HFF-Myc (cell line): ENCODE results near the gene RFX2.

Experiments
- DNase-seq: peaks from one replicate; pipeline ENCODE4 v3.0.0-alpha.2; 2011; ENCODE audit warnings: low read depth; ENCODE audit errors: extremely low read depth
- H3K4me3 ChIP-seq: replicated peaks from 2 replicates; pipeline ENCODE4 v1.5.1; 2011; ENCODE audit warnings: low read depth, mild to moderate bottlenecking, control low read depth, low read length
- TF ChIP-seq, protein P1 (sequence below): IDR thresholded peaks from 2 replicates; pipeline ENCODE4 v1.5.1; 2012; ENCODE audit warnings: mild to moderate bottlenecking, low read depth, low read length, control low read depth; ENCODE audit errors: missing control alignments

RFX2 gene

DNA sequence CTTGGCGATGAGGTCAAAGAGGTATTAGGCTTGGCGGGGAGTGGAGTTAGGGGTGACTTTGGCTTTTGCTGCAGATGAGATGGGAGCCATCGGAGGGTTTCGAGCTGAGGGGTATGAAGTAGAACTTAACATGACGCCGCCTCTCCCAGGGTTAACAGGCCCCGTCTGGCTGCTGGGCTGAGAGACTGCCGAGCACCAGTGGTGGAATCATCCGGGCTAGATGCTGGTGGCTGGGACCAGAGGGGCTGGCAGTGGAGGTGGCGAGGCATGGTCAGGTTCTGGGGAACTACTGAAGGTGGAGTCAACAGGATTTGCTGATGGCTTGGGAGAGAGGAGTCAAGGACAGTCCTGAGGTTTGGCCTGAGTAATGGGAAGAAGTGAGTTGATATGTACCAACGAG lies 4.9 kb downstream of the RFX2 start:
- H3K4me3 ChIP-seq: no peak overlapping the region
- TF ChIP-seq, protein P1, sequence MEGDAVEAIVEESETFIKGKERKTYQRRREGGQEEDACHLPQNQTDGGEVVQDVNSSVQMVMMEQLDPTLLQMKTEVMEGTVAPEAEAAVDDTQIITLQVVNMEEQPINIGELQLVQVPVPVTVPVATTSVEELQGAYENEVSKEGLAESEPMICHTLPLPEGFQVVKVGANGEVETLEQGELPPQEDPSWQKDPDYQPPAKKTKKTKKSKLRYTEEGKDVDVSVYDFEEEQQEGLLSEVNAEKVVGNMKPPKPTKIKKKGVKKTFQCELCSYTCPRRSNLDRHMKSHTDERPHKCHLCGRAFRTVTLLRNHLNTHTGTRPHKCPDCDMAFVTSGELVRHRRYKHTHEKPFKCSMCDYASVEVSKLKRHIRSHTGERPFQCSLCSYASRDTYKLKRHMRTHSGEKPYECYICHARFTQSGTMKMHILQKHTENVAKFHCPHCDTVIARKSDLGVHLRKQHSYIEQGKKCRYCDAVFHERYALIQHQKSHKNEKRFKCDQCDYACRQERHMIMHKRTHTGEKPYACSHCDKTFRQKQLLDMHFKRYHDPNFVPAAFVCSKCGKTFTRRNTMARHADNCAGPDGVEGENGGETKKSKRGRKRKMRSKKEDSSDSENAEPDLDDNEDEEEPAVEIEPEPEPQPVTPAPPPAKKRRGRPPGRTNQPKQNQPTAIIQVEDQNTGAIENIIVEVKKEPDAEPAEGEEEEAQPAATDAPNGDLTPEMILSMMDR: no peak
- no peak for DNase-seq

GRCh38 chr19:6103894-6104293 lies 6.4 kb downstream of the RFX2 start:
- no peak overlapping the region for H3K4me3 ChIP-seq

DNA sequence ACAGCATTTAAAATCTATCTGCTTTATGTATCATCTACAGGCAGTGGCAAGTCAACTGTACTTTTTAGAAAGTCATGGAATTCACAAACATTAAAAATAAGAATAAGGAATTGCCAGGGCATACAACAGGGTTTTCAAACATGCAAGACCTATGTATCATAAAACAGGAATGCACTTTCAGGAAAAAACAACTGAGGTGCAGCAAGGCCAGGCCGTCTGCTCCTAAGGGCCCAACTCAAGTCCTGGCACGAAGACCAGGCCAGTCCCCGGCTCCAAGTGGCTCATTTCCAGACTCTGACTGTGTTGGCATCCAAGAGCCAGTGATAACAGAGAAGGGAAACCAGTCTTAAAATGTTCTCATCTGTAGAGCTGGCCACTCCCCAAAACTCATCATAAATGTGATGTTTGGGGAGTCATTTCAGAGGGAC lies 7.1 kb downstream of the RFX2 start:
- no peak for DNase-seq
- H3K4me3 ChIP-seq: no peak overlapping the region
- TF ChIP-seq, protein P1: no peak

More at GRCh38 chr19:6103894-6104293, 6.4 kb downstream of the RFX2 start:
- TF ChIP-seq, protein P1: no peak
- no peak for DNase-seq

- no peak for DNase-seq
- no peak overlapping the region for H3K4me3 ChIP-seq
- TF ChIP-seq, protein P1: no peak
These were observed 8.3 kb downstream of the RFX2 start for GRCh38 chr19:6101991-6102390.

DNA sequence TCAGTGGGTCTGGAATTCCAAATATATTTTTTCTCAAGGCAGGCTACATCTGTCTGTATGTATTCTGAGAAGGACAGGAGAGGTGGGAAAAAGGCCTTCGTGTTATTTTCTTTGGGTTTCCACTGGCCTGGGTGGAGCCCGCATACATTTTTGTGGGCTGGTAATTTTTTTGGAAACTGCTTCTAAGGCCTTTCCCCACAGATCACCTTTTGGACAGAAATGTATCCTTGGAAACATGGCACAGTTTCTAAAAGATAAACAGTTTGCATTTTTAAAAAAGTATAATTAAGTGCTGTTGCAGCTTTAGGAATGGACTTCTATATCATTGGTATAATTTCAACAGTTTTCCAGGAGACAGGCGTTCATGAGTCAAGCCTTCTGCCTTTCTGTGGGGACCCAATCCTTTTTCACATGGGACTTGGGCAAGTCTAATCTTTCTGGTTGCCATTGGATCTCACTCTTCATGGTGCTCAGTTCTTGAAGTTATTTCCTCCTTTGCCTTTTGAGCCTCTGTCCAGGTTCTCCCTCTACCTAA lies 8.9 kb downstream of the RFX2 start:
- DNase-seq: no peak
- TF ChIP-seq, protein P1: no peak
- no peak overlapping the region for H3K4me3 ChIP-seq

DNA sequence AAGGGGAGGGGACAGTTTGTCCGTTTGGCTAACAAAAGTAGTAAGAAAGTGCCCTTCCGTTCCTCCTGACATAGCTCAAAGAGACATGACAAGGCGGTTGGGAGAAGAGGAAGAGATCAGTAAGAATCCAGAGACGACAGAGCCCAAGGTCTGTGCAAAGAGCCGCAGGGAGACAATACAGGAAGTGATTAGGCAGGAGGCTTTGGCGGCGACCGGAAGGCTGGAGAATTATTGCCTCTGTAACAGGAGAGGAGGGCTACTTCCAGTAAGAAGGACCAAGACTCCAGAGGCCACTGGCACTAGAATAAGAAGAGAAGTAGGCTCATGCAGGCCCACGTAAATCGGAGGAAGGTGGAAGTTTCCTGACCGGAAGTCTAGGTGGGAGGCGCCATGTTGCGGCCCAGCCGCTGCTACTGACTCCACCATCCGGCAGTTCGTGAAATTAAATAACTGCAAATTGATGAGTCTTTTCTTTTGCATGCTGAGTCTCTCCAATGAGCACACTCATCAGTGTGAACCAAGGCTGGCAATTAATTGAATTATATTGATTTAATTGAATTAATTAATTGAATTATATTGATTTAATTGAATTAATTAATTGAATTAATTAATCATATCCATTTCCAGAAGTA lies 9.9 kb downstream of the RFX2 start:
- no peak for DNase-seq
- H3K4me3 ChIP-seq: no peak overlapping the region
- TF ChIP-seq, protein P1: no peak

- DNase-seq: no peak
- TF ChIP-seq, protein P1: no peak
- H3K4me3 ChIP-seq: no peak overlapping the region
These were observed 10.7 kb downstream of the RFX2 start for GRCh38 chr19:6099599-6099998.
